Superior temporal gyrus (tissue), 1 donor: Measurements from ENCODE around the gene NLE1.
A peak's percentile ranks its signal among the peaks of the same experiment; 100 is the strongest.
"Not testable (repeated sequence)": the region's sequence is repeated elsewhere in the genome, so short reads cannot be mapped to it uniquely, and the experiment has no call there.

Source experiments
- DNase-seq: peaks from one replicate; pipeline ENCODE4 v3.0.0-alpha.2; 2016; ENCODE audit errors: extremely low spot score

NLE1 gene

GRCh38 chr17:35129154-35129972 is 12.7 kb downstream of the NLE1 start:
- no peak for DNase-seq

- DNase-seq: no peak
Observed at GRCh38 chr17:35127751-35128514, 14.2 kb downstream of the NLE1 start.

- no peak for DNase-seq
Observed at GRCh38 chr17:35121315-35121714, 20.8 kb downstream of the NLE1 start, which contains the start of gene FNDC8. Gene FNDC8, plus strand, starts transcription at chr17:35121615. Its CDS starts 79 bp downstream, at chr17:35121694.

- DNase-seq: peak; percentile 76
Observed at GRCh38 chr17:35119370-35120165, 22.5 kb downstream of the NLE1 start, which contains the start of gene RAD51D. Gene RAD51D, minus strand, starts transcription at chr17:35119860. Its CDS starts 247 bp downstream, at chr17:35119613.

GRCh38 chr17:35117984-35118383 is 24.1 kb downstream of the NLE1 start:
- DNase-seq: peak; percentile 21

- no peak for DNase-seq
Observed at GRCh38 chr17:35116845-35117244, 25.3 kb downstream of the NLE1 start.

GRCh38 chr17:35110791-35111190 is 31.3 kb downstream of the NLE1 start:
- not testable (repeated sequence) for DNase-seq

GRCh38 chr17:35104844-35105450 is 37.2 kb downstream of the NLE1 start:
- no peak for DNase-seq

GRCh38 chr17:35103271-35103670 is 38.8 kb downstream of the NLE1 start:
- no peak for DNase-seq

GRCh38 chr17:35101725-35102124 is 40.4 kb downstream of the NLE1 start:
- DNase-seq: no peak

- no peak for DNase-seq
Observed at GRCh38 chr17:35101036-35101435, 41.1 kb downstream of the NLE1 start.

- DNase-seq: no peak
Observed at GRCh38 chr17:35099908-35100307, 42.2 kb downstream of the NLE1 start.

- DNase-seq: no peak
Observed at GRCh38 chr17:35097776-35098175, 44.3 kb downstream of the NLE1 start.

- no peak for DNase-seq
Observed at GRCh38 chr17:35095741-35096140, 46.4 kb downstream of the NLE1 start.

GRCh38 chr17:35094902-35095301 is 47.2 kb downstream of the NLE1 start:
- DNase-seq: no peak

- DNase-seq: not testable (repeated sequence)
Observed at GRCh38 chr17:35090707-35091106, 51.4 kb downstream of the NLE1 start.

- DNase-seq: no peak
Observed at GRCh38 chr17:35089586-35090296, 52.4 kb downstream of the NLE1 start.

- DNase-seq: peak; percentile 84
Observed at GRCh38 chr17:35088881-35089585, 53.1 kb downstream of the NLE1 start.

GRCh38 chr17:35088356-35088880 is 53.7 kb downstream of the NLE1 start:
- DNase-seq: no peak
